ENCODE measurements around the gene APBB2. TPM values are rescaled to one million over a fixed set of nuclear protein-coding genes. Genes with fewer than 3 reads are reported as not detected.
A peak's percentile ranks its signal among the peaks of the same experiment; 100 is the strongest.

APBB2 gene
- total and polyA plus RNA-seq, 2 of the 8 experiments (the other 6 are each of a cell fraction or from before 2014, with no cell fraction given), result 58.7 to 59.4 TPM

DNA sequence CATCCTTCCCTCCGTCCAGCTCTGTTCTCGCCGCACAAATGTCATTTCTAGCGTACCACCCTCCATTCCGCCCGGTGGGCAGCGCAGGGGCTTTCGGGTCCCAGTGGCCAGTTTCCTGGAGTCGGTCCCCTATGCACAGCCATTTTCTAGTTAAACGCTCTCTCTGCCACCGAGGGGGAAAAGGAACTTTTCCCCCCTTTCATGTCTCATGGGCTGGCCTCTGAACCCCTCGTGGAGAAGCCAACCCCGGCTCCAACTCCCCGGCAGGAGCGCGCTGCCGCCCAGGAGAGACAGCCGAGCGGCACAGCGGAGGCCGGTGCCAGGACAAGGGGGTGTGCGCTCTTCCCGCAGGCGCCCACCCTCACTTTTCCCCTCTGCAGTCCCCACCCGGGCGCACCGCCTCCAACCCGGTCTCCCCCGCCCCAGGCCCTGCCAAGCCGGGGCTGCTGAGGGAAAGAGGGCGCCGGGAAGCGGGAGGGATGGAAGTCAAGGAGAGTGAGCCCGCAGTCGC, 662 bp downstream of the APBB2 start:
- CTCF ChIA-PET (ENCODE audit: partially characterized antibody), result interaction anchor here (0.5 to 11.0 kb wide), 40 partner anchors 9 to 472 kb away, joined by 3 to 167 read pairs (median 4); partner anchors contain the start of gene UCHL1
- POLR2A ChIA-PET (ENCODE audit: partially characterized antibody), result interaction anchor here (0.5 to 5.6 kb wide), 18 partner anchors 9 to 304 kb away, joined by 3 to 86 read pairs (median 3); partner anchors contain the start of gene UCHL1
- H3K79me2 ChIP-seq (ENCODE audit: control insufficient read depth in 1 of 2, insufficient read depth in 2 of 2, low read length in 2 of 2), result peaks cover 0 to 47% of the 10 kb centered on the region in 2 experiments; a peak in 3 of 4 replicates

More for the DNA sequence above, 662 bp downstream of the APBB2 start:
- FAIRE-seq (no peak), DNase-seq (ENCODE audit: low read depth in 1 of 2, low spot score in 2 of 2) (no peak)
- Histone ChIP-seq H3K27me3 (replicated peaks in 1 of 4; ENCODE audit: control insufficient read depth in 3 of 4, extremely low read depth in 1 of 4, insufficient read depth in 3 of 4, low read length in 3 of 4) (no peaks in the 10 kb centered on the region; a peak in 1 of 7 replicates), H3K9me3 (ENCODE audit: insufficient read depth in 2 of 2, low read depth in 1 of 2, low read length in 1 of 2) (no peaks in the 10 kb centered on the region), H2BK20ac (ENCODE audit: low read length) (no peak overlapping the region), H3K14ac (ENCODE audit: insufficient read length) (no peak overlapping the region), H3K79me1 (ENCODE audit: low read depth, low read length) (peaks cover 5% of the 10 kb centered on the region), H3K36me3 (ENCODE audit: control insufficient read depth in 2 of 4, insufficient read depth in 4 of 4, low read length in 3 of 4) (no peaks in the 10 kb centered on the region), H2BK5ac (ENCODE audit: low read depth, low read length) (no peak overlapping the region), H2AFZ (ENCODE audit: low read length) (no peak overlapping the region), H4K20me1 (replicated peaks in 1 of 2; ENCODE audit: control insufficient read depth in 1 of 2, insufficient read depth in 2 of 2, low read length in 2 of 2) (peaks cover 0 to 2% of the 10 kb centered on the region in 2 experiments), H2BK15ac (ENCODE audit: low read length) (no peak overlapping the region), H3K23ac (ENCODE audit: insufficient read length) (no peak overlapping the region), H3K56ac (replicated peaks; ENCODE audit: insufficient read length, low read depth, low read length) (no peak overlapping the region), H3K9ac (replicated peaks in 1 of 4; ENCODE audit: extremely low read depth in 1 of 4, low read depth in 3 of 4, low read length in 3 of 4) (peak overlapping the region; percentile 34 to 98 (median 74); a peak in 5 of 7 replicates), H3K23me2 (ENCODE audit: low read depth, low read length) (peaks cover 10% of the 10 kb centered on the region), H3K4me3 (ENCODE audit: extremely low read depth in 1 of 4, insufficient read depth in 2 of 4, low read depth in 3 of 4, low read length in 4 of 4) (peak overlapping the region; percentile 55 to 88 (median 85)), H2BK12ac (ENCODE audit: low read depth, low read length) (no peak overlapping the region), H3K4me2 (ENCODE audit: insufficient read depth in 1 of 2, low read depth in 2 of 2, low read length in 2 of 2) (peak overlapping the region; percentile 92), H2BK120ac (replicated peaks; ENCODE audit: low read depth, low read length) (no peak overlapping the region), H4K91ac (replicated peaks; ENCODE audit: insufficient read length, low read length) (no peak overlapping the region), H2AK5ac (ENCODE audit: low read depth, low read length) (no peak overlapping the region), H4K5ac (ENCODE audit: insufficient read length, low read depth, low read length) (no peak overlapping the region), H3K18ac (ENCODE audit: extremely low read depth, low read length) (peak overlapping the region; percentile 93; the same call in 1 of the 2 replicates), H3K4me1 (replicated peaks in 1 of 4; ENCODE audit: control insufficient read depth in 3 of 4, insufficient read depth in 4 of 4, low read length in 3 of 4) (peaks cover 3 to 12% (median 6%) of the 10 kb centered on the region in 4 experiments; a peak in 6 of 7 replicates), H3K4ac (replicated peaks; ENCODE audit: insufficient read length, low read depth, low read length) (no peak overlapping the region), H4K8ac (ENCODE audit: extremely low read depth, insufficient read depth, low read length) (0 out of 2 replicates have a peak overlapping the region, but pooled peaks have one; percentile 31), H3K27ac (ENCODE audit: low read depth, low read length) (no peak overlapping the region)
- TF ChIP-seq, protein P1, sequence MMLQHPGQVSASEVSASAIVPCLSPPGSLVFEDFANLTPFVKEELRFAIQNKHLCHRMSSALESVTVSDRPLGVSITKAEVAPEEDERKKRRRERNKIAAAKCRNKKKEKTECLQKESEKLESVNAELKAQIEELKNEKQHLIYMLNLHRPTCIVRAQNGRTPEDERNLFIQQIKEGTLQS (IDR thresholded peaks at IDR 0.05; ENCODE audit: insufficient read depth, low read depth, low read length), result no peak
- TF ChIP-seq ASH2L (IDR thresholded peaks at IDR 0.05; ENCODE audit: low read length), result peak; percentile 60
- peak; percentile 89 for TF ChIP-seq SAP30 (IDR thresholded peaks at IDR 0.05; ENCODE audit: insufficient read depth, insufficient replicate concordance, low read length)
- TF ChIP-seq, protein P2, sequence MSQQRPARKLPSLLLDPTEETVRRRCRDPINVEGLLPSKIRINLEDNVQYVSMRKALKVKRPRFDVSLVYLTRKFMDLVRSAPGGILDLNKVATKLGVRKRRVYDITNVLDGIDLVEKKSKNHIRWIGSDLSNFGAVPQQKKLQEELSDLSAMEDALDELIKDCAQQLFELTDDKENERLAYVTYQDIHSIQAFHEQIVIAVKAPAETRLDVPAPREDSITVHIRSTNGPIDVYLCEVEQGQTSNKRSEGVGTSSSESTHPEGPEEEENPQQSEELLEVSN (IDR thresholded peaks at IDR 0.05), result 0 out of 2 replicates have a peak, but pooled peaks have one; percentile 3
- WGBS, 2 experiments (ENCODE audit: extremely low coverage in 1 of 2, insufficient coverage in 1 of 2, insufficient read length in 1 of 2, insufficient replicate concordance in 2 of 2, low coverage in 1 of 2, low lambda C conversion rate in 2 of 2, missing lambda C conversion rate in 1 of 2), result 3% methylated on average over 23 of the region's 35 CpGs; no CpG with 5 or more reads in 1 of the 2 experiments

All from H1 (cell line).